Keratinocyte (primary cell): ENCODE measurements around the gene PTPRN2. TPM values are rescaled to one million over a fixed set of nuclear protein-coding genes. Genes with fewer than 3 reads are reported as not detected.

ENCODE experiments used
- DNase-seq: peaks from one replicate; pipeline ENCODE4 v3.0.0-alpha.2; 2011; ENCODE audit warnings: low read depth, missing footprints, low spot score
- FAIRE-seq: peaks from 2 replicates; lab custom pipeline; 2011; peaks lifted over from hg19 to GRCh38; lab: Jason Lieb, UNC
- H2AFZ ChIP-seq: 2 replicates; pipeline ENCODE4 v1.6.0; 2012; ENCODE audit warnings: low read length, control low read depth, inconsistent platforms; ENCODE audit not compliant: control insufficient read depth
- H3K27ac ChIP-seq: 2 replicates; pipeline ENCODE4 v1.5.1; 2011; ENCODE audit warnings: low read length; ENCODE audit not compliant: control insufficient read depth, insufficient read depth
- H3K27me3 ChIP-seq: 3 replicates; pipeline ENCODE4 v1.6.0; 2011; ENCODE audit warnings: low read length; ENCODE audit not compliant: control insufficient read depth, insufficient read depth; ENCODE audit errors: extremely low read depth
- H3K36me3 ChIP-seq, 2 experiments: 2 replicates in 1 of 2; 3 replicates in 1 of 2; pipeline ENCODE4 v1.5.1; 2011; ENCODE audit warnings: low read length in 2 of 2, mild to moderate bottlenecking in 1 of 2; ENCODE audit not compliant: control insufficient read depth in 2 of 2, insufficient read depth in 2 of 2; ENCODE audit errors: extremely low read depth in 1 of 2
- H3K4me1 ChIP-seq: 3 replicates; pipeline ENCODE4 v1.5.1; 2011; ENCODE audit warnings: low read length; ENCODE audit not compliant: control insufficient read depth, insufficient read depth; ENCODE audit errors: extremely low read depth
- H3K4me2 ChIP-seq: 3 replicates; pipeline ENCODE4 v1.6.0; 2011; ENCODE audit warnings: low read depth, low read length; ENCODE audit not compliant: control insufficient read depth, insufficient read depth; ENCODE audit errors: extremely low read depth
- H3K4me3 ChIP-seq, 3 experiments: fragments of 200-600 bp in 1 of 3; sonication (generic) in 1 of 3; 2 replicates in 2 of 3; 3 replicates in 1 of 3; pipeline ENCODE4 v1.5.1; 2011 to 2016; ENCODE audit warnings: low read length in 3 of 3, mild to moderate bottlenecking in 3 of 3, control low read depth in 2 of 3, inconsistent platforms in 1 of 3, low read depth in 1 of 3, mixed read lengths in 1 of 3, mixed run types in 1 of 3, moderate library complexity in 1 of 3; ENCODE audit not compliant: control insufficient read depth in 2 of 3, insufficient read depth in 2 of 3; ENCODE audit errors: extremely low read depth in 1 of 3
- H3K79me2 ChIP-seq: 2 replicates; pipeline ENCODE4 v1.6.0; 2012; ENCODE audit warnings: low read length; ENCODE audit not compliant: control insufficient read depth, insufficient read depth
- H3K9ac ChIP-seq: 3 replicates; pipeline ENCODE4 v1.6.0; 2011; ENCODE audit warnings: low read length; ENCODE audit not compliant: control insufficient read depth, insufficient read depth; ENCODE audit errors: extremely low read depth
- H3K9me1 ChIP-seq: 3 replicates; pipeline ENCODE4 v1.6.0; 2011; ENCODE audit warnings: low read length; ENCODE audit not compliant: control insufficient read depth, insufficient read depth; ENCODE audit errors: extremely low read depth
- H3K9me3 ChIP-seq: 2 replicates; pipeline ENCODE4 v1.5.1; 2012; ENCODE audit warnings: low read depth, low read length; ENCODE audit not compliant: control insufficient read depth
- H4K20me1 ChIP-seq: 3 replicates; pipeline ENCODE4 v1.6.0; 2011; ENCODE audit warnings: low read length; ENCODE audit not compliant: control insufficient read depth, insufficient read depth; ENCODE audit errors: extremely low read depth
- CTCF ChIP-seq, 3 experiments: IDR thresholded peaks in 1 of 3; conservative IDR thresholded peaks in 1 of 3; optimal IDR thresholded peaks in 1 of 3; 2 replicates in 2 of 3; 3 replicates in 1 of 3; pipeline versions ENCODE3 to v1.5.1; 2011; ENCODE audit warnings: low read length in 3 of 3, mild to moderate bottlenecking in 3 of 3, moderate library complexity in 2 of 3, control low read depth in 1 of 3, inconsistent platforms in 1 of 3; ENCODE audit not compliant: insufficient read depth in 2 of 3; ENCODE audit errors: extremely low read depth in 1 of 3
- EZH2 ChIP-seq: IDR thresholded peaks from one replicate; pipeline ENCODE4 v1.6.1; 2012; ENCODE audit warnings: inconsistent platforms, mild to moderate bottlenecking, low read length, moderate library complexity
- dilution Hi-C: fragments of 300-500 bp; cut with MboI; formaldehyde crosslinking; loops from one replicate; pipeline ENCODE4 v1.7.0; 2020; ENCODE audit warnings: low sequenced_read_pairs; ENCODE audit not compliant: extremely low pct_ligation_motif_present
- polyA plus RNA-seq, 5 experiments: library from polyadenylated mRNA; depleted of rRNA in 3 of 5; stranded (reverse) in 3 of 5; stranded (forward) in 1 of 5; unstranded in 1 of 5; fragments of >200 nt; gene quantifications; 1 replicate in 1 of 5; 2 replicates in 3 of 5; 3 replicates in 1 of 5; pipeline versions ENCODE4 v1.2.1 to v1.2.3, GENCODE V29; 2011 to 2012; ENCODE audit warnings: missing spikeins in 2 of 5, low read depth in 1 of 5, low replicate concordance in 1 of 5

PTPRN2 gene
- polyA plus RNA-seq, 1 donor (not counting 4 experiments of a cell fraction or from before 2014, with no cell fraction given), result not detected

- dilution Hi-C loops, result no loop called here
- no peak for TF ChIP-seq EZH2
- no peak for TF ChIP-seq CTCF (optimal IDR thresholded peaks at IDR 0.05 in 1 of 3, IDR thresholded peaks at IDR 0.05 in 1 of 3, conservative IDR thresholded peaks at IDR 0.05 in 1 of 3; ENCODE audit: extremely low read depth in 1 of 3, insufficient read depth in 2 of 3, low read length in 3 of 3)
- Histone ChIP-seq H2AFZ (no peak overlapping the region), H3K36me3 (no peaks in the 10 kb centered on the region), H3K9me3 (peaks cover 12% of the 10 kb centered on the region), H3K9me1 (no peaks in the 10 kb centered on the region), H4K20me1 (no peaks in the 10 kb centered on the region), H3K27ac (no peak overlapping the region), H3K79me2 (no peaks in the 10 kb centered on the region), H3K4me2 (no peak overlapping the region), H3K4me1 (no peaks in the 10 kb centered on the region), H3K4me3 (no peak overlapping the region), H3K27me3 (no peaks in the 10 kb centered on the region), H3K9ac (no peak overlapping the region)
- DNase-seq (no peak), FAIRE-seq (no peak)
Measured at GRCh38 chr7:158408318-158408920, 179.2 kb downstream of the PTPRN2 start.

- Histone ChIP-seq H4K20me1 (no peaks in the 10 kb centered on the region), H3K27me3 (no peaks in the 10 kb centered on the region), H3K4me1 (no peaks in the 10 kb centered on the region), H3K9me1 (no peaks in the 10 kb centered on the region), H3K9me3 (peaks cover 12% of the 10 kb centered on the region), H3K4me3 (no peak overlapping the region), H3K79me2 (no peaks in the 10 kb centered on the region), H2AFZ (no peak overlapping the region), H3K27ac (no peak overlapping the region), H3K36me3 (no peaks in the 10 kb centered on the region), H3K9ac (no peak overlapping the region), H3K4me2 (no peak overlapping the region)
- dilution Hi-C loops, result no loop called here
- no peak for FAIRE-seq
- no peak for TF ChIP-seq EZH2
- peak; percentile 21 to 31 (median 30) for TF ChIP-seq CTCF (optimal IDR thresholded peaks at IDR 0.05 in 1 of 3, IDR thresholded peaks at IDR 0.05 in 1 of 3, conservative IDR thresholded peaks at IDR 0.05 in 1 of 3; ENCODE audit: extremely low read depth in 1 of 3, insufficient read depth in 2 of 3, low read length in 3 of 3)
- DNase-seq, result no peak
Measured at GRCh38 chr7:158407581-158408317, 179.9 kb downstream of the PTPRN2 start.
